ENCODE measurements around the gene ASGR1.

Gene ASGR1

GRCh38 chr17:7208027-7208571 is 28.9 kb upstream of the ASGR1 start:
- ATAC-seq, result no peak
- no peak for TF ChIP-seq TOX (CRISPR knock-in tag; IDR thresholded peaks at IDR 0.05; ENCODE audit: borderline replicate concordance)
- TF ChIP-seq TCF4 (CRISPR knock-in tag; IDR thresholded peaks at IDR 0.05; ENCODE audit: borderline replicate concordance), result no peak
- no peak for TF ChIP-seq PPARA (CRISPR knock-in tag; IDR thresholded peaks at IDR 0.05; ENCODE audit: borderline replicate concordance)
- TF ChIP-seq GLIS3 (CRISPR knock-in tag; IDR thresholded peaks at IDR 0.05), result no peak
- TF ChIP-seq ZFP3 (CRISPR knock-in tag; IDR thresholded peaks at IDR 0.05), result no peak
- TF ChIP-seq CSRNP3 (CRISPR knock-in tag; IDR thresholded peaks at IDR 0.05), result no peak
- no peak for TF ChIP-seq ZNF565 (CRISPR knock-in tag; conservative IDR thresholded peaks at IDR 0.05; ENCODE audit: low read depth)
- no peak for TF ChIP-seq ZC3H10 (CRISPR knock-in tag; IDR thresholded peaks at IDR 0.05)
- no peak for TF ChIP-seq RARB (CRISPR knock-in tag; IDR thresholded peaks at IDR 0.05)

GRCh38 chr17:7207120-7208001 is 28.2 kb upstream of the ASGR1 start:
- ATAC-seq, result no peak
- TF ChIP-seq ISL1 (CRISPR knock-in tag; IDR thresholded peaks at IDR 0.05) (no peak), GLIS3 (CRISPR knock-in tag; IDR thresholded peaks at IDR 0.05) (no peak), PPARA (CRISPR knock-in tag; IDR thresholded peaks at IDR 0.05; ENCODE audit: borderline replicate concordance) (no peak), ZNF565 (CRISPR knock-in tag; conservative IDR thresholded peaks at IDR 0.05; ENCODE audit: low read depth) (no peak), ESRRG (CRISPR knock-in tag; IDR thresholded peaks at IDR 0.05) (no peak), OSR1 (CRISPR knock-in tag; IDR thresholded peaks at IDR 0.05) (no peak), SNAI2 (CRISPR knock-in tag; IDR thresholded peaks at IDR 0.05) (no peak), ZFP30 (CRISPR knock-in tag; IDR thresholded peaks at IDR 0.05) (no peak), ZNF8 (CRISPR knock-in tag; IDR thresholded peaks at IDR 0.05) (no peak), BACH2 (CRISPR knock-in tag; IDR thresholded peaks at IDR 0.05; ENCODE audit: borderline replicate concordance) (no peak)

DNA sequence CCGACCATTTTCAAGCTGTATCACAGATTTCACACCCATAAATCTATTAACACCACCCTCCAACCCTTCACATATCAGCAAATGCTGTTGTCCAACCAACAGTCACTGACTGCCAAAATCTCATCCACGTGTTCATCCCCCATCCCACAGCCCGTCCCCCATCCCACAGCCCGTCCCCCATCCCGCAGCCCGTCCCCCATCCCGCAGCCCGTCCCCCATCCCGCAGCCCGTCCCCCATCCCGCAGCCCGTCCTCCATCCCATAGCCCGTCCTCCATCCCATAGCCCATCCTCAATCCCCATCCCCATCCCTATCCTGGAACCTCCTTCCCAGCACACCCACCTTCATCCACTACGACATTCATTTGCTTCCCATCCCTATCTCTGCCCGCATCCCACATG is 26.4 kb upstream of the ASGR1 start:
- no peak for ATAC-seq
- no peak for TF ChIP-seq TSHZ2 (CRISPR knock-in tag; IDR thresholded peaks at IDR 0.05)
- TF ChIP-seq ZC3H10 (CRISPR knock-in tag; IDR thresholded peaks at IDR 0.05), result no peak
- TF ChIP-seq OSR1 (CRISPR knock-in tag; IDR thresholded peaks at IDR 0.05), result no peak
- no peak for TF ChIP-seq ARNTL (CRISPR knock-in tag; IDR thresholded peaks at IDR 0.05; ENCODE audit: borderline replicate concordance, low read depth)
- no peak for TF ChIP-seq ZFP3 (CRISPR knock-in tag; IDR thresholded peaks at IDR 0.05)
- no peak for TF ChIP-seq RARB (CRISPR knock-in tag; IDR thresholded peaks at IDR 0.05)
- TF ChIP-seq, protein P1, sequence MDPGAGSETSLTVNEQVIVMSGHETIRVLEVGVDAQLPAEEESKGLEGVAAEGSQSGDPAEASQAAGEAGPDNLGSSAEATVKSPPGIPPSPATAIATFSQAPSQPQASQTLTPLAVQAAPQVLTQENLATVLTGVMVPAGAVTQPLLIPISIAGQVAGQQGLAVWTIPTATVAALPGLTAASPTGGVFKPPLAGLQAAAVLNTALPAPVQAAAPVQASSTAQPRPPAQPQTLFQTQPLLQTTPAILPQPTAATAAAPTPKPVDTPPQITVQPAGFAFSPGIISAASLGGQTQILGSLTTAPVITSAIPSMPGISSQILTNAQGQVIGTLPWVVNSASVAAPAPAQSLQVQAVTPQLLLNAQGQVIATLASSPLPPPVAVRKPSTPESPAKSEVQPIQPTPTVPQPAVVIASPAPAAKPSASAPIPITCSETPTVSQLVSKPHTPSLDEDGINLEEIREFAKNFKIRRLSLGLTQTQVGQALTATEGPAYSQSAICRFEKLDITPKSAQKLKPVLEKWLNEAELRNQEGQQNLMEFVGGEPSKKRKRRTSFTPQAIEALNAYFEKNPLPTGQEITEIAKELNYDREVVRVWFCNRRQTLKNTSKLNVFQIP (CRISPR knock-in tag; IDR thresholded peaks at IDR 0.05; ENCODE audit: borderline replicate concordance, low read depth), result no peak
- no peak for TF ChIP-seq ZNF565 (CRISPR knock-in tag; conservative IDR thresholded peaks at IDR 0.05; ENCODE audit: low read depth)

GRCh38 chr17:7204828-7205461 is 25.8 kb upstream of the ASGR1 start:
- peak; percentile 93 for ATAC-seq
- TF ChIP-seq GLIS3 (CRISPR knock-in tag; IDR thresholded peaks at IDR 0.05), result no peak
- no peak for TF ChIP-seq PATZ1 (CRISPR knock-in tag; IDR thresholded peaks at IDR 0.05; ENCODE audit: borderline replicate concordance)
- no peak for TF ChIP-seq ESRRG (CRISPR knock-in tag; IDR thresholded peaks at IDR 0.05)
- no peak for TF ChIP-seq SNAI2 (CRISPR knock-in tag; IDR thresholded peaks at IDR 0.05)
- TF ChIP-seq PPARA (CRISPR knock-in tag; IDR thresholded peaks at IDR 0.05; ENCODE audit: borderline replicate concordance), result no peak
- TF ChIP-seq, protein P1 (CRISPR knock-in tag; IDR thresholded peaks at IDR 0.05; ENCODE audit: borderline replicate concordance, low read depth), result no peak
- TF ChIP-seq CSRNP3 (CRISPR knock-in tag; IDR thresholded peaks at IDR 0.05), result no peak
- no peak for TF ChIP-seq BACH2 (CRISPR knock-in tag; IDR thresholded peaks at IDR 0.05; ENCODE audit: borderline replicate concordance)
- TF ChIP-seq ZNF565 (CRISPR knock-in tag; conservative IDR thresholded peaks at IDR 0.05; ENCODE audit: low read depth), result no peak
- TF ChIP-seq CSDC2 (CRISPR knock-in tag; IDR thresholded peaks at IDR 0.05), result no peak
